HG03095 (cell line): Measurements from ENCODE around the gene JADE3.
A peak's percentile ranks its signal among the peaks of the same experiment; 100 is the strongest.
"Not testable (repeated sequence)": the region's sequence is repeated elsewhere in the genome, so short reads cannot be mapped to it uniquely, and the experiment has no call there.

Source experiments
- ATAC-seq: cut with Tn5 transposase; IDR thresholded peaks from one replicate; pipeline ENCODE4 v1.9.1; 2021; ENCODE audit warnings: moderate library complexity; ENCODE audit not compliant: unreplicated experiment

Gene JADE3

DNA sequence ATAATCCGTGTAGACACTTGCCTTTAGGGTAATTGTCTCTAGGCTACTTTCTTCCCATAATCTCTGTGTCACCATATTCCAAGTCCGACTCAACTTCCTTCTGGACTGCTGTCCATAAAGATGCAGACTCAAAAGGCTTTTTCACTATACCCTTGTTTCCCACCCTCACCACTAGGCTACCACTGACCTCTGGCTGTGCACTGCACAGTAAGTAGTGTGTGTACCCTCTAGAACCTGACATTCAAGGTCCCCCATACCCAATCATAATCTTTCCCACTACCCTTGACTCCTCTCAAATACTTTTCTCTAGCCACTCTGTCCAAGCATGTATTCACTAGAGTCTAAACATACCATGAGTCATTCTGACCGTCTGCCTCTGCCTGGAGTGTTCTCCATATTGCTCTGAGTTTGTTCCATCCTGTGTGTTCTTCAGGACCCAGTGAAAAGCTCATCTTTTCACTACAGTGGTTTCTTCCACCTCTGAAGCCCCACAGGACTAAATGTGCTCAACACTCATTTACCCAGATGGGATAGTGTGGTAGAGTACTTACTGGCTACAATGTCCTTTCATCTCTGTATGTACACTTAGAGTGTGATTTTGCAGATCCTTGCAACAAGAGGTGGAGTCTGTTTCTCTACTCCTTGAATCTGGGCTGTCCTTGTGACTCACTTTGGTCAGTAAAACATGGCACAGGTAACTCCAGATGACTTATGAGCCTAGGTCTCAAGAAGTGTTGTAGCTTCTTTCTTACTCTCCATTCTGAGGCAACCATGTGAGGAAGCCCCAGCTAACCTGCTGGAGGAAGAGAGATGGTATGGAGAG is 17.4 kb downstream of the JADE3 start:
- no peak for ATAC-seq

DNA sequence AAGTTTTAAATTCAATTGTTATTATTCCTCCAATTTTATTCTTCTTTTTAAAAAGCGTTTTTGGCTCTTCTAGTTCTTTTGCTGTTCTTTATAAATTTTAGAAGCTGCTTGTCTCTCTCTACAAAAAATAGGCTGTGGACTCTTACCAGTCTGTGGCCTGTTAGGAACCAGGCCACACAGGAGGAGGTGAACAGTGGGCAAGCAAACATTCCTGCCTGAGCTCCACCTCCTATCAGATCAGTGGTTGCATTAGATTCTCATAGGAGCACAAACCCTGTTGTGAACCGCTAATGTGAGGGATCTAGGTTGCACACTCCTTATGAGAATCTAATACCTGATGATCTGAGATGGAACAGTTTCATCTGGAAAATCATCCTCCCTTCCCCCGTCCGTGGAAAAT is 23.1 kb downstream of the JADE3 start:
- no peak for ATAC-seq

DNA sequence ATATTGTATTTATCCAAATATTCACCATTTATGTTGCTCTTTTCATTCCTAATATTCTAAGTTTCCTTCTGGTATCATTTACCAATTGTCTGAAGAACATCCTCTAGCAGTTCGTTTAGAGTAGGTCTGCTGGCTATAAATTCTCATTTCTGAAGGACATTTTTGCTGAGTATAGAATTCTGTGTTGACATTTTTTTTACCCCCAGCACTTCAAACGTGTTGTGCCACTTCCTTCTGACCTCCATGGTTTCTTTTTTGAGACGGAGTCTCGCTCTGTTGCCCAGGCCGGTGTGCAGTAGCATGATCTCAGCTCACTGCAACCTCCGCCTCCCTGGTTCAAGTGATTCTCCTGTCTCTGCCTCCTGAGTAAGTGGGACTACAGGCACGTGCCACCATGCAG is 26.4 kb downstream of the JADE3 start:
- ATAC-seq, result no peak

DNA sequence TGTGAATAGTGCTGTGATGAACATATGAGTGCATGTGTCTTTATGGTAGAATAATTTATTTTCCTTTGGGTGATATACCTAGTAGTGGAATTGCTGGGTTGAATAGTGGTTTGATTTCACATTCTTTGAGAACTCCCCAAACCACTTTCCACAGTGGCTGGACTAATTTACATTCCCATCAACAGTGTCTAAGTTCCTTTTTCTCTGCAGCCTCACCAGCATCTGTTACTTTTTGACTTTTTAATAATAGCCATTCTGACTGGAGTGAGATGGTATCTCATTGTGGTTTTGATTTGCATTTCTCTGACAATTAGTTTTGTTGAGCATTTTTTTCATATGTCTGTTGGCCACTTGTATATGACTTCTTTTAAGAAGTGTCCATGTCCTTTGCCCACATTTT is 29.1 kb downstream of the JADE3 start:
- ATAC-seq, result no peak

DNA sequence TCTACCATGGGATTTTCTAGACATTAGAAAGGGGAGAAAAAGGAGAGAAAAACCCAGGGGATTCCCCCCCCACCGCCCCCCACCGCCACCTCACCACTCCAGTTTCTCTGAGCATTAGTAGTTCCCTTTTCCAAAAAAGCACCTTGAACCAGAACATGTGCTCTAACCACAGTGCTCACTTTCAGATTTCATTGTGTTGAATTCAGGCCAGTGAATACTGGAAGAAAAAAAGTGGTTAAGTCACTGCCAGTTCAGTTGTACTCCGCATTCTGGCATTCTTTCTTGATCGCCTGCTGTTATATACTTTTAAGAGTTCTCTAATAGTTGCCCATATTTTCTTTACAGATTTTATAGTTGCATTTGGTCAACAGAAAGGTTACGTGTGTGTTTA is 40.9 kb downstream of the JADE3 start:
- ATAC-seq, result peak; percentile 65

DNA sequence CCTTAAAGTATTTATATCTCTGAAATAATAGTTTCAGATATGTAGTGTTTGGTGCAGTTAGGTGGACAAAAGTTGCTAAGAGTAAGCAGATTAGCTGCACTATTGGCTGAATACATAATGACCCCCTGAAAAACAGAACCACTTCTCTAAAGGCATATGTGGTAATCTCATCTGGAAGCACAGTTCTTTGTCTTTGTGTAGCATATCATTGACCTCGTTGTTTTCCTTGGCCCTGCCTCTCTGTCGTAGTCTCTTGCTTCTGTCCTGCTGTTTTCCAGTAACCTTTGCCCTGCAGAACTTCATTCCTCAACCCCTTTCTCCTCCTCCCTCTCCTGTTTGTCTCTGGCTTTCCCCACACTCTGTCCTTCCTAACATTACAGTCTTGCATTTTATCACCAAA is 41.4 kb downstream of the JADE3 start:
- peak; percentile 39 for ATAC-seq

DNA sequence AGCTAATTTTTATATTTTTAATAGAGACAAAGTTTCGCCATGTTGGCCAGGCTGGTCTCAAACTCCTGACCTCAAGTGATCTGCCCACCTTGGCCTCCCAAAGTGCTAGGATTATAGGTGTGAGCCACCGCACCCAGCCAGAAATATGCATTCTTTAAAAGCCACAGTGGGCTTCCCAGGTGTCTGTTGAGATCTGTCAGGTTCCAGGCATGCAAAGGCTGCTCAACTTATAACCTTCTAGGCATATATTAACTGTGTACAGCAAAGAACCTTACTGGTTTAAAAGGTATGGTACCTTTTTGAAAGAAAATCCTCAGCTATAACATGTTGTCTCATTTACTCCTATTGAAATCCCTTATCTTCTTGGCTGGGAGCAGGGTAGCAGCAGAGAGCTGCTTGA is 42.5 kb downstream of the JADE3 start:
- ATAC-seq, result no peak

DNA sequence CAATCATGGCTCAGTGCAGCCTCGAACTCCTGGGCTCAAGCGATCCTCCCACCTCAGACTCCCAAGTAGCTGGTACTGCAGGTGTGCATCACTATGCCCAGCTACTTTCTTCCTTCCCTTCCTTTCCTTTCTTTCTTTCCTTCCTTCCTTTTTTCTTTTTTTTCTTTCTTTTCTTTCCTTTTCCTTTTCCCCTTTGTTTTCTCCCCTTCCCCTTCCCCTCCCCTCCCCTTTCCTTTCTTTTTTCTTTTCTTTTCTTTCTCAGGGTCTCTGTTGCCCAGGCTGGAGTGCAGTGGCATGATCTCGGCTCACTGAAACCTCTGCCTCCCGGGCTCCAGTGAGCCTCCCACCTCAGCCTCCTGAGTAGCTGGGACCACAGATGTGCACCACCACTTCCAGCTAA is 44.4 kb downstream of the JADE3 start:
- ATAC-seq, result not testable (repeated sequence)

DNA sequence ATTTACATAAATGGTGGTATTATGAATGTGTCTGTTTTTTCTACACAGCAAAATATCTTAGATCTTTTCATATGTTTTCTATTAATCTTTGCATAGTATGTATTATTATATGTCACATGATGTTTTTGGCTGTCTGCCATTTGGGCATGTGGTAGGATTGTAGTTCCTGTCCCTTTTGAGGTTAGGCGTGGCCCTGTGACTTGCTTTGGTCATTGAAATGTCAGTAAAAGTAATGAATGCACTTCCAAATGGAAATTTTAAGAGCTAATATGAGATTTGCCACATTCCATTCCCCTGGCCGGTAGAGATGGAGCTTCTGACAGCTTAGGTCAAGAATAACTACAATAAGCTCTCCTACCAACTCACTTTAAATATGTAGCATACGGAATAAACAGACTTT is 45.1 kb downstream of the JADE3 start:
- no peak for ATAC-seq

DNA sequence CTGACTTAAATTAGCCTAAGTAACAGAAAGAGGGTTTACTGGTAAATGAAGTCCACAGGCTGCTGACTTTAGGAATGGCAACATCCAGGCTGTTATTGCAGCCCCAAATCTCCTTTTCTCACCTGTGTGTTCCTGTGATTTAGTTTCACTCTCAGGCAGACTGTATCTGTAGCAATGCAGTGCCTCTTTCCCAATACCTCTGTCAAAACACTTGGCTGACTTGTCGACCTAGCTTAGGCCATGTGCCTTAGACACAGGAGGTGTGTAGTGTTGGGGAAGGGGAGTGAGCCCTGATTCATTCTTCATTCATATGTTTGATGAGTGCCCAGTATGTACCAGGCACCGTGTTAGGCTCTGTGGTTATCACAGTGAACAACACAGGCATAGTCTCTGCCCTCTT is 46.9 kb downstream of the JADE3 start:
- no peak for ATAC-seq

DNA sequence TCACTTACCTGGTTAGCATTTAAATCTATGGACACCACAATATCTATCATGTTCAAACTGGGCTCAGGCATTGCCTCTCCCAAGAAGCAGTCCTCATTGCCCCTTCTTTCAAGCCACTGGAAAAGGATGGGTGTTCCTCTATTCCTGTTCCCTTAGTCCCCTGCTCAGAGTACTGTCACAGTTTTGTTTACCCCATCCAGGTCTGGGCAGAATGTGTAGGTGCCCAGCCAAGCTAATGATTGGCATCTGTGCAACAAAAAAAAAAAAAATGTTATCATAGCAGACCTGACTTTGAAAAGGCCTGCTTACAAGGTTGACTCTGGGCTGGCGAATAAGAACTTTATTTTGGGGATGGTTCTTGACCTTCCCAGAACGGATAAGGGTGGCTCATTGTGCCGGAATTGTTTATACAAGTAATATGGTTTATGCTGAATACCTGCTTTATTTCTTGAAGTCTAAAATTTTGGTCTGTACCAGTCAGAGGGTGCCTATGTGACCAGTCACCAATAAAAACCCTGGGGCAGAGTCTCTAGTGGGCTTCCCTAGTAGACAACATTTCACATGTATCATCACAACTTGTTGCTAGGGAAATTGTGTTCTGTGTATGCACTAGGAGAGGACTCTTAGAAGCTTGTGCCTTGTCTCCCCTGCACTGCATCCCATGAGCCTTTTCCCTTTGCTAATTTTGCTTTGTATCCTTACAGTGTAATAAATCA is 47.9 kb downstream of the JADE3 start:
- ATAC-seq, result no peak

DNA sequence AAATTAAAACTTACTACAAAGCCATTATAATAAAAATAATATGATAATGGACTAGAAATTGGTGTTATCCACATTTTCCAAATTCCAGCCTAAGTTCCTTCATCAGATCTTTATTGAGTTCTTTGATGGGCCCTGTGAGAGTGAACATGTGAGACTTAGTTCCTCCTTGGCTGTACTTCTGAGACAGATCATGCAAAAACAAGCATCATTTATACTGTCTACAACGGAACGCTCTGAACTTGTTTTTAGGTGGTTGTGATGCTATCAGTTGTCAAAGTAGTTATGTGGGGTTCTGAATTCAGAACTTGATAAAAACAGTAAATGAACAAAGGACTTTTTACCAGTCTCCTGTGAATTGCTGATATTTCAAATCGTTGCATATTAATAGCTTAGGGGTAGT is 48.9 kb downstream of the JADE3 start:
- no peak for ATAC-seq

DNA sequence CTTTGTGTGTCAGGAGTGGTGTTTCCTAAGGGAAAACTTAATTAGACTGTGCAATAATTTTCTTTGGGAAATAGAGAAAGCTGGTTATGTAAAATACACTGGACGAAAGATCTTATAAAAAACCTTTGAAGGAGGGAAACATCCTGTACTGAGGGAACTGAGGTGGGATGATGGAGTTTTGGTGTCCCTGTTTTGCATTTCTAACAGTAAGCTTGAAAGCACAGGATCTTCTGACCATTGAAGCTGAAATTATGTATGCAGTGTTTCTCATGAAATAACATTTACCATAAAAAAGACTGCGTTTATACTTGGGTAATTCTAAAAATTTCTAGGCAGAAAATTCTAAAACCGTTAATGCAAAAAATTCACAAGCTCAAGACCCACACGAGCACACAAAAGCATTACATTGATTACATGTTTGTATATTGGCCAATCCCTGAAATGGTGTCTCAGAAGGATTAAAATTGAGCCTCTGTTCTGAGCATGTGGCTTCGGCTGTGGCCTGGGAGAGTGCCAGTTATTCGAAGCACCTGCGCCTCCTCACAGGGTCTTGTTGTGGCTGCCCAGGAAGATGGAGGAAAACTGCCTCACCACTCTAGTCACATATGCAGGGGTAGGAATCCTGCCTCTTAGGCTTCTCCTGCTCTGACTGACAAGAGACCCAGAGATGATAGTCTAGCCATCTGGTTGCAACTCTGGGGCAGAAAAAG is 49.5 kb downstream of the JADE3 start:
- ATAC-seq, result no peak

DNA sequence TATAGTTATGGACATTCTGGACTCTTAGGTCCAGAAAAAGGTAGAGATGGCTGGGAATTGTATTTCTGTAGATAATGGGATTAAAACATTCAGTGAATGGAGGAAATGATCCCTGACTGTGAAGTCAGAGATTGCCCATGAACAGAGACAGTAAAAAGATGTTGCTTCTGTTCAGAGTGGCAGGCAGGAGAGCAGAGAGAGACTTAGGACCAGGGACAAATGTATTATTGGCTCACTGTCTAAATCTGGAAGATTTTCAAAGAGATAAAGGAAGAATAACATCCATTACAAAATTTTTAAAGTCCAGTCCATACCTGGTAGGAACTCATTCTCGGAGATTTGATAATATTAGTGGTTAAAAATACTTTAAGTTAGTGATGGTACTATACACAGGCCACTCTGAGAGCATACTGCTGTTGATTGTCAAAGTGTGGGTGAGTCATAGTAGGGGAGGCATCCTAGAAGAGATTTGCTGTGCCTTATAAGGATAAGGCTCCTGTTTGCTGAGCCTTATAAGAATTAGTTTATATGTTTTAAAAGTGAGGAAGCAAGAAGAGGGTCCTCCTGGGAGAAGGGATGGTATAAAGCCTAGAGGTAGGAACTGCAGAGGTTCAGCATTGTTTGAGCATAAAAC is 53.0 kb downstream of the JADE3 start:
- no peak for ATAC-seq

DNA sequence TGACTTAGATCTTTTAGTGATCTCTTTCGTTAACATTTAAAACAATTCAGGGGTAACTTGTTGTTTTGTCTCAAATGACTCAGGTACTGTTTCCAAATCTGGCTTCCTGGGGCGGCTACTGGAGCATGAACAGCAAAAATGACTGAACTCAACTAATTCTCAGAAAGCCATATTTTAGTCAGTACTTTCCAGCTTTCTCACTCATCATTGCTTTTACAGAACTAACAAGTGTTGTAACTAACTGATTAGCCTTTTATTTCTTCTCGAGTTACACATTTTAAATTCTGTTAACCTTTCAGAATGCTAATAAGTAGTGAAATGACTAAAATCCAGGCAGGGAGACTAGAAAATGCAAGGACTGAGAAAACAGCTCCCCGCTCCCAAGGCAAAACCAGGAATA is 55.3 kb downstream of the JADE3 start:
- peak; percentile 56 for ATAC-seq

DNA sequence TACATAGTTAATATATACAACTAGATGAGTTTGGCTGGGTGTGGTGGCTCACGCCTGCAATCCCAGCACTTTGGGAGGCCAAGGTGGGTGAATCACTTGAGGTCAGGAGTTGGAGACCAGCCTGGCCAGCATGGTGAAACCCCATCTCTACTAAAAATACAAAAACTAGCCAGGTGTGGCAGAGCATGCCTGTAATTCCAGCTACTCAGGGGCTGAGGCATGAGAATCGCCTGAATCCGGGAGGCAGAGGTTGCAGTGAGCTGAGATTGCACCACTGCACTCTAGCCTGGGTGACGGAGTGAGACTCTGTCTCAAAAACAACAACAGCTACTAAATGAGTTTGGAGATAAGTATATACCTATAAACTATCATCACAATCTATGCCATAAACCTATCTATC is 64.8 kb downstream of the JADE3 start:
- not testable (repeated sequence) for ATAC-seq

DNA sequence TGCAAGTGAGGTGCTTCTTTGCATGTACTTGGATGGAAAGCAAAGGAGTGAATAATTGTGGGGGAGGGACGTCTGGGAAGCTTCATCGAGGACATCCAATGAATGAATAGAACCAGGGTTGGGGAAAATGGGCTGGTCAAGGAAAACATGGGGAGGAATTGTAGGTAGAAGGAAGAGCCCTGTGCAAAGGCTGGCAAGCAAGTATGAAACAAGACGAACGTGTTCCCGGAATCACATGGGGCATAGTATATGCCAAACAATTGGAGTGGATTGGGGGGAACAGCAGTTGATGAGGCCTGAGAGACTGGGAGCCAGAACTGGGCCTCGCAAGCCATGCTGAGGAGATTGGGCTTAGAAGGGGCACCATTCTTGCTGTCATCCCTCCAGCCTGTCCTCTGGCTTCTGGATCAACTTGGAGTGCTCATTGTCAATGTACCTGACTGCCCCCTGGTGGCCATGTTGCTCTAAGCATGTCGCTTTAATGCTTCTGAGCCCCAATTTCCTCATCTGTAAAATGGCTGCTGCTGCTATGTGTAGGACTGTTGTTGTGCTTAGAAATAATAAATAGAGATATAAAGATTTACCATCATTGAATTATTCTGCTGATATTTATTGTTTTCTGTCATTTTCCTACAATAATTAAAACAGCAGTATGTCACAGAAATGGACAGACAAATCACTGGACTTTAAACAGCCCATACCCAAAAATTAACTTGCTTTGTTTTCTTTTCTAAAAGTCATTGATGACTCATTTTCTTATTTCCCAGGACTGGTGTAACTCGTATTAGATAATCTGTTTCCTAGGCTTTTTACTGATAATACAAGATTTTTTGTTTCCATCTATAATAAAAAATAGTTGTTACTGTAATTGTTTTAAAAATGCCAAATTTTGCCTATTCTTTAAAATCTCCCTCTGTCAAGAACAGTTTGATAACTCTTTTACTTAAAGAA is 66.4 kb downstream of the JADE3 start:
- no peak for ATAC-seq

DNA sequence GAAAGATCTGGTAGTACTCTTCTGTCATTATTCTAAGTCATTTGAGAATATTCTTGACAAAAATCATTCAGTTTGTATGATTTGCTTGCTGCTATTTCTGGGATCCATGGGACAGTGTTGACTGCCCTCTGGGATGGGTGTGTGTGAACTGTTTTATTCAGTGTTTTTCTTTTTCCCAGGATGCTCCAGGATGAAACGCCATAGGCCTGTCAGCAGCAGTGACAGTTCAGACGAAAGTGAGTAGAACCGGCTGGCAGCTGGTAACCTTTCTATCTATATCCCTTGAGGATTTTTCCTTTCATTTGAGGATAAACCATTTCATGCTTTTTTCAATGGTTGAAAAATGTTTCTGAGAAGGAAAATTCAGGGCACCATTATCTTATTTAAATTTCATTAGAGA is 72.5 kb downstream of the JADE3 start:
- ATAC-seq, result no peak

DNA sequence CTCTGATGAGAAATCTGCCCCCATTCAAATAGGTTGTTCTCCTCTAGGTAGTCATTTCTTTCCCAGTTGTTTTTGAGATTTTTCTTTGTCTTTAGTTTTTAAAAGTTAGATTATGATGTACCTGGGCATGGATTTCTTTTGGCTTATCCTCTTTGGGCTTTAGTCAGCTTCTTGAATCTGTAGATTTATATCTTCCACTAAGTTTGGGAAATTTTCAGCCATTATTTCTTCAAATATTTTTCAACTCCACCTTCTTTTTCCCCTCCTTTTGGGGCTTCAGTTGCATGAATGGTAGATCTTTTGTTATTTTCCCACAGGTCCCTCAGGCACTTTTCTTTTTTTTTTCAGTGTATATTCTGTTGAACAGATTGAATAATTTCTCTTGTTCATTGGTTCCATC is 77.3 kb downstream of the JADE3 start:
- ATAC-seq, result no peak

DNA sequence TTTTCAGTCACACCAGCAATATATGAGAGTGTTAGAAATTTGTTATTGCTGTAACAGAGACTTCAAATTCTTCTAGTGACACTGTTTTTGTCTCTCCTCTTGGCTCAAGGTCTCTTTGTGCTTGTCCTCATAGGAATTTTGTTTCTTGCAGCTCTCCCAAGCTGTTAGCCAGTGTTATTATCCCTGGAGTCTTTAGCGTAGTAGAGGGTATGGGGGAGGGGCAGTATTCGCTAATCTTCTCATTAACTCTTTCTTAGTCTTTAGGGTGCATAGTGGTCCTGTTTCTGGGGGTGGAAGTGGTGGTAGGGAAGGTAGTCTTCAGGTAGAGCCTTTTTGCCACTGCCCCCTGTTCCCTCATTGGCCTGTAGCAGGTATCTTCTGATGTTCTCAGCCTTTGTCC is 79.4 kb downstream of the JADE3 start:
- no peak for ATAC-seq
